Esophagus muscularis mucosa (tissue), 4 donors: ENCODE results near the gene KLC1. TPM values are rescaled to one million over a fixed set of nuclear protein-coding genes. Genes with fewer than 3 reads are reported as not detected.

Source experiments
- DNase-seq: peaks from one replicate; pipeline ENCODE4 v3.0.0-alpha.2; 2017; ENCODE audit errors: extremely low spot score
- H3K27ac ChIP-seq, 4 donors: fragments of 200-600 bp; sonication (generic); replicated peaks in 1 of 4; 1 replicate in 3 of 4; 2 replicates in 1 of 4; pipeline ENCODE4 v1.5.1; 2016 to 2019; ENCODE audit warnings: mild to moderate bottlenecking in 1 of 4
- H3K27me3 ChIP-seq, 4 donors: fragments of 200-600 bp; sonication (generic); one replicate each; pipeline versions ENCODE4 v1.5.1 to v1.6.0; 2016 to 2019
- H3K36me3 ChIP-seq, 4 donors: fragments of 200-600 bp; sonication (generic); one replicate each; pipeline ENCODE4 v1.5.1; 2016 to 2019
- H3K4me1 ChIP-seq, 4 donors: fragments of 200-600 bp; sonication (generic); one replicate each; pipeline ENCODE4 v1.5.1; 2016 to 2019
- H3K4me3 ChIP-seq, 4 donors: fragments of 200-600 bp; sonication (generic); 1 replicate in 2 of 4; 2 replicates in 2 of 4; pipeline ENCODE4 v1.5.1; 2016 to 2019; ENCODE audit warnings: mild to moderate bottlenecking in 4 of 4, moderate library complexity in 1 of 4
- H3K9me3 ChIP-seq, 4 donors: fragments of 200-600 bp; sonication (generic); 1 replicate in 3 of 4; 2 replicates in 1 of 4; pipeline ENCODE4 v1.5.1; 2016 to 2019
- EP300 ChIP-seq: sonication (generic); formaldehyde crosslinking; IDR thresholded peaks from one replicate; pipeline ENCODE4 v1.6.1; 2017; ENCODE audit warnings: antibody characterized with exemption
- POLR2A ChIP-seq: fragments of 450-650 bp; IDR thresholded peaks from one replicate; pipeline ENCODE4 v1.6.1; 2017; ENCODE audit warnings: antibody characterized with exemption, moderate library complexity, mild to moderate bottlenecking, low read depth
- POLR2AphosphoS5 ChIP-seq, 2 donors: sonication (generic); formaldehyde crosslinking; IDR thresholded peaks; one replicate each; pipeline ENCODE4 v1.6.1; 2017; ENCODE audit warnings: antibody characterized with exemption in 2 of 2
- WGBS: methylation state at CpG from one replicate; pipeline ENCODE4 v1.1.5; 2018; 5-methylcytosine and 5-hydroxymethylcytosine counted together
- intact Hi-C: fragments of 100-400 bp; cut with DNase I; formaldehyde crosslinking; loops from one replicate; pipeline ENCODE4 v1.15.1; 2023
- total RNA-seq, 4 donors: library from RNA; depleted of rRNA; stranded (reverse); fragments of >200 nt; gene quantifications; one replicate each; pipeline versions ENCODE4 v1.1.0 to v1.2.1, GENCODE V29; 2016
- TF ChIP-seq, protein P1 (sequence below), 3 experiments: fragments of 200-600 bp in 2 of 3; fragments of 450-650 bp in 1 of 3; sonication (generic) in 2 of 3; IDR thresholded peaks; one replicate each; pipeline ENCODE4 v1.5.1; 2017 to 2019; ENCODE audit warnings: antibody characterized with exemption in 3 of 3, mild to moderate bottlenecking in 2 of 3, moderate library complexity in 1 of 3

The KLC1 gene
- total RNA-seq, 4 donors from 2014 or later = 285 to 343 (median 312) TPM

DNA sequence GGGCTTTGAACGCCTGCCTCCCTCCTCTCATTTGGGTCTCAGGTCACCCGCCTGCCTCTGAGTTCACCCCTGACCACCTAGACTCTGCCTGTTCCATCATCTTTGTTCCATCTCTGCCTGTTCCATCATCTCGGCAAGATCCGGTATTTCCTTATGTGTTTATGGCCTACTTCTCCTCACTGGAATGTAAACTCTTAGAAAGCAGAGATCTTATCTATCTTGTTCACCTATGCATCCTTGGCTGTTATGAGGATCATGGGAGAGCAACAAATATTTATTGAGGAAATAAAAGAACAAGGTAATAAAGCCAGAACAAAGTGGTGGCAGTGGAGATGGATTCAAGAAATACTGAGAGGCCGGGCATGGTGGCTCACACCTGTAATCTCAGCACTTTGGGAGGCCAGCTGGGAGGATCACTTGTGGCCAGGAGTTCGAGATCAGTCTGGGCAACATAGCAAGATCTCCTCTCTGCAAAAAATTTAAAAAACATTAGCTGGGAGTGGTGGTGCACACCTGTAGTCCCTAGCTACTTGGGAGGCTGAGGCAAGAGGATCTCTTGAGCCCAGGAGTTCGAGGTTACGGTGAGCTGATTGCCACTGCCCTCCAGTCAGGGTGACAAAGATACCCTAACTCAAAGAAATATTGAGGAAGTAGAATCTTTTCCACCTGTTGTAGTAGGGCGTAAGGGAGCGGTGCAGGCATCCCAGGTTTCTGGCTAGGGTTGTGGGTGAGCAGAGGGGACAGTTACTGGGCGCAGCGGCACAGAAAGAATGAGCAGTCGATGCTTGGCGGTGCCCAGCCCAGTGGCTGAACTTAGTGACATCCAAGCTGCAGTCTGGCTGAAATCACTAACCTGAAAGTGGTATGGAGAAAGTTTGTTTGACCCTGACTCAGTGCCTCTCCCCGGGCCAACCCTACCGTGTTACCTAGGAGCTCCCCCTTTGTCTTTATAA lies 1.7 kb upstream of the KLC1 start:
- WGBS = 92% methylated on average over 16 of the region's 16 CpGs
- Histone ChIP-seq H3K9me3 (no peaks in the 10 kb centered on the region), H3K4me1 (peaks cover 54 to 60% (median 58%) of the 10 kb centered on the region in 4 donors), H3K27me3 (no peaks in the 10 kb centered on the region), H3K36me3 (peaks cover 0 to 8% (median 2%) of the 10 kb centered on the region in 4 donors), H3K4me3 (peak overlapping the region in 2 of 4 donors; percentile 95 to 98), H3K27ac (peak overlapping the region; percentile 95 to 100 (median 99))
- DNase-seq = no peak
- no peak for TF ChIP-seq EP300
- no peak for TF ChIP-seq POLR2AphosphoS5 (IDR thresholded peaks at IDR 0.05)
- TF ChIP-seq, protein P1, sequence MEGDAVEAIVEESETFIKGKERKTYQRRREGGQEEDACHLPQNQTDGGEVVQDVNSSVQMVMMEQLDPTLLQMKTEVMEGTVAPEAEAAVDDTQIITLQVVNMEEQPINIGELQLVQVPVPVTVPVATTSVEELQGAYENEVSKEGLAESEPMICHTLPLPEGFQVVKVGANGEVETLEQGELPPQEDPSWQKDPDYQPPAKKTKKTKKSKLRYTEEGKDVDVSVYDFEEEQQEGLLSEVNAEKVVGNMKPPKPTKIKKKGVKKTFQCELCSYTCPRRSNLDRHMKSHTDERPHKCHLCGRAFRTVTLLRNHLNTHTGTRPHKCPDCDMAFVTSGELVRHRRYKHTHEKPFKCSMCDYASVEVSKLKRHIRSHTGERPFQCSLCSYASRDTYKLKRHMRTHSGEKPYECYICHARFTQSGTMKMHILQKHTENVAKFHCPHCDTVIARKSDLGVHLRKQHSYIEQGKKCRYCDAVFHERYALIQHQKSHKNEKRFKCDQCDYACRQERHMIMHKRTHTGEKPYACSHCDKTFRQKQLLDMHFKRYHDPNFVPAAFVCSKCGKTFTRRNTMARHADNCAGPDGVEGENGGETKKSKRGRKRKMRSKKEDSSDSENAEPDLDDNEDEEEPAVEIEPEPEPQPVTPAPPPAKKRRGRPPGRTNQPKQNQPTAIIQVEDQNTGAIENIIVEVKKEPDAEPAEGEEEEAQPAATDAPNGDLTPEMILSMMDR (IDR thresholded peaks at IDR 0.05) = no peak
- no peak for TF ChIP-seq POLR2A
- intact Hi-C loops = loop anchor here (5.0 kb wide), 1 partner anchor 50 kb away; no protein-coding TSS in a partner anchor

DNA sequence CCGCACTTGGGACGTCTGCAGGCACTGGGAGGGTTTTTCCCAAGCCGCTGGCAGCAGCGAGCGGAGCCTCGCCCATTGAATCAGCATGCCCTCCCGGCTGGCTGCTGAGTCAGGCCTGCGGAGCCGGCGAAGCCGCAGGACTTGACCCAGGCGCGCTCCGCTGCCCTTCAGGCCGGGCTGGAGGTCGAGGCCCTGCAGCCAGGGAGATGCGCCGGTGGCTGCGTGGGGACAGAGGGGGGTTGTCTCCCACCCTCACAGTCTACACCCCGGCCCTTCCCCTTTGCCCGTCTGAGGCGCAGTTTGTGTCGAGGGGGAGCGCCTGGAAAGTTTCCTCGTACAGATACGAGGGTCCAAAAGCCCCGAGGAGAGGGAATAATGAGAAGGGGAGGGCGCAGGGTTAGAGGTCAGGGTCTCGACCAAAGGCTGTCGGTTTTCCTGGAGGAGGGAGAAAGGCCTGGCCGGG lies 759 bp upstream of the KLC1 start:
- Histone ChIP-seq H3K36me3 (peaks cover 0 to 17% (median 4%) of the 10 kb centered on the region in 4 donors), H3K27ac (peak overlapping the region; percentile 95 to 100 (median 99)), H3K9me3 (no peaks in the 10 kb centered on the region), H3K4me3 (peak overlapping the region; percentile 82 to 98 (median 96)), H3K4me1 (peaks cover 62 to 69% (median 67%) of the 10 kb centered on the region in 4 donors), H3K27me3 (no peaks in the 10 kb centered on the region)
- DNase-seq = peak; percentile 93
- WGBS = 5% methylated on average over 31 of the region's 31 CpGs
- peak; percentile 79 to 90 for TF ChIP-seq POLR2AphosphoS5 (IDR thresholded peaks at IDR 0.05)
- no peak for TF ChIP-seq EP300
- TF ChIP-seq, protein P1 (IDR thresholded peaks at IDR 0.05) = no peak
- TF ChIP-seq POLR2A = peak; percentile 75
- intact Hi-C loops = loop anchor here (5.0 kb wide), 1 partner anchor 51 kb away; no protein-coding TSS in a partner anchor

DNA sequence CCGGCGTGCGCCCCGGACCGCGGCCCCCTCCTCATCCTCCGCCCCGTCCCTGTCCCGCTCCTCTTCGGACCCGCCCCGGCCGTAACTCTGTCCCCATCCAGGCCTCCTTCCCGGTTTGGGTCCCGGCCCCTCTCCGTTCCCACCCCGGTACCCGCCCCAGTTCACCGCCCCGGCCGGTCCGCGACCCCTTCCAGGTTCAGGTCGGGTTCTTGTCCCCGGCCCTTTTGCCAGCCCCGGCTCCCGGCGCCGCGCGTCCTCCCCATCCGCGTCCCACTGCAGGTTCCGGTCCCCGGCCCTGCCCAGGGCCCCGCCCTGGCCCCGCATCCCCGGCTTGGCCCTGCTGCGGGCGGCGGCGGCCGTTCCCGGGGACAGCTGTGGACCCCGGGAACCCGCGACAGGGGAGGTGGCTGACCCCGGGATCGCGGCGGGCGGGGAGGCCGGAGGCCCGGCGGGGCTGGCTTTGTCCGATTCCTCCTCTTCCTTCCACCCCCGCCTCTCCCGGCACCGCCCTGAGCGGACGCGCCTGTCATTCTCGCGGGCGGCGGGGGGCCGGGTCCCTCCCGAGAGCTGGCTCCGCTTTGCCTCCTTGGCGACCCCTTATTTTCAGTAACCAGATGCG lies 601 bp downstream of the KLC1 start:
- H3K4me1 ChIP-seq = peaks cover 61 to 71% (median 70%) of the 10 kb centered on the region in 4 donors

DNA sequence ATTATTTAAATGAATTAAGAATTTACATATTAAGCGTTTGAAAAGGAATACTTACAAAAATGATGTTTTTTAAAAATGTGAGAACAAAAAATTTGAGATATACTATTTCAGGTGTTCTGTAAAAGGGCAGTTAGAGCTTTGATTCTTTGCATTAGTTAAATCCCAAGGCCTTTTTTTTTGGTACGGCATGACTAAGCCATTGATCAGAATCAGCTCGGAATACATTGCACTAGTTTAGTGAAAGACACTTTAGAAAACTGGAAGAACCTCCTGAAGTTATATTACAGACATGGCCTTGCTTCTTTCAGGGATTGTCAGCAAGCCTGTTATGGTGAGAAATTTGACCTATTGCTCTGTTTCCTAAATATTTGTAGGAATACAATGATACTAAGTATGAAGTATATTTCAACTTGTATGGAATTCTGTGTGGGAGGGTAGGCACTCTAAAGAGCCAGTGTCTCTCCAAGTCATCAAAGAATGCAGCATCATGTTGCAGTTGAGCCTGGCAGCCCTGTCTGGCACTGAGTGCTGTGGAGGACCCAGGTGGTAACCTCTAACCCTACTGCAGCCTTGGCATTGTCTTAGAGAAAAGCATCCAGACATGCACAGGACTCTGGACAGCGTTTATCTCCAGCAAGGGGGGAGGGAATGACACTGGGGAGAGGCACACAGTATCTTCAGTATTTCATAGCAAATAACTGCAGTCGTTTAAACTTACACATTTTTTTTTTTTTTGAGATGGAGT lies 1.5 kb downstream of the KLC1 start:
- peak overlapping the region in 3 of 4 donors; percentile 98 to 100 (median 100) for H3K27ac ChIP-seq
- H3K4me3 ChIP-seq = peak overlapping the region; percentile 82 to 98 (median 96)
- intact Hi-C loops = loop anchor here (5.0 kb wide), 1 partner anchor 37 kb away; no protein-coding TSS in a partner anchor
- TF ChIP-seq POLR2A (no peak), POLR2AphosphoS5 (IDR thresholded peaks at IDR 0.05) (no peak), EP300 (no peak)
- TF ChIP-seq, protein P1 (IDR thresholded peaks at IDR 0.05) = no peak
- 28% methylated on average over 5 of the region's 5 CpGs for WGBS
- DNase-seq = no peak
- peaks cover 0 to 21% (median 4%) of the 10 kb centered on the region in 4 donors for H3K36me3 ChIP-seq
- no peaks in the 10 kb centered on the region for H3K9me3 ChIP-seq
- no peaks in the 10 kb centered on the region for H3K27me3 ChIP-seq
- peaks cover 63 to 71% (median 70%) of the 10 kb centered on the region in 4 donors for H3K4me1 ChIP-seq

More for the DNA sequence above, 601 bp downstream of the KLC1 start:
- Histone ChIP-seq H3K36me3 (peaks cover 0 to 19% (median 4%) of the 10 kb centered on the region in 4 donors), H3K27ac (peak overlapping the region; percentile 95 to 100 (median 99)), H3K27me3 (no peaks in the 10 kb centered on the region), H3K4me3 (peak overlapping the region; percentile 82 to 98 (median 96)), H3K9me3 (no peaks in the 10 kb centered on the region)
- intact Hi-C loops = loop anchor here (5.0 kb wide), 2 partner anchors 38 to 52 kb away; no protein-coding TSS in a partner anchor
- peak; percentile 18 to 49 for TF ChIP-seq POLR2AphosphoS5 (IDR thresholded peaks at IDR 0.05)
- TF ChIP-seq EP300 = no peak
- TF ChIP-seq, protein P1 (IDR thresholded peaks at IDR 0.05) = no peak
- WGBS = 4% methylated on average over 22 of the region's 71 CpGs
- DNase-seq = no peak
